ENCODE measurements around the gene NOSTRIN. TPM values are rescaled to one million over a fixed set of nuclear protein-coding genes. Genes with fewer than 3 reads are reported as not detected.

NOSTRIN gene
- total and polyA plus RNA-seq, 2 donors (not counting 3 experiments of a cell fraction or from before 2014, with no cell fraction given), result 0.03 to 0.75 TPM

DNA sequence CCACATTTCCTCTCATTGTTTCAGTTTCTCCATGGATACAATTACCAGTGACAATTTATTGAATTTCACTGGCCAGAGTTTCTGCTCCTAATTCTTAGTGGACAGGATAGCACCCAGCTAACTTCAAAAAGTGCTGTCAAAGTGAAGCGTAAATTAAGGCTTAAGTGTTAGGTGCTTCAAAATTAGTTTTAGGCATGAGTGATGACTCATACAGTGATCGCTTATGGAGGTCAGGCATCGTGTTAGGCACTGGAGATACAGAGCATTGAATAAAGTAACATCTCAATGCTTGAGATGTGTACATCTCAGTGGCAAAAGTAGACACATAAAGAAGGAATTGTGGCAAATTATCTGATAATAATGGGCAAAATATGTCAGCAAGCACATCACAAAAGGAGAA, 40.8 kb downstream of the NOSTRIN start:
- FAIRE-seq (peak; percentile 38), DNase-seq (ENCODE audit: low read depth, low spot score) (no peak)
- Histone ChIP-seq H3K79me2 (ENCODE audit: control insufficient read depth, insufficient read depth, low read length) (no peaks in the 10 kb centered on the region), H4K20me1 (replicated peaks; ENCODE audit: control insufficient read depth, extremely low read depth, insufficient read depth, low read length) (no peaks in the 10 kb centered on the region), H3K4me3 (replicated peaks in 1 of 3; ENCODE audit: insufficient read depth in 1 of 3, low read depth in 1 of 3, low read length in 3 of 3) (no peak overlapping the region), H2AFZ (ENCODE audit: low read depth, low read length) (no peak overlapping the region), H3K36me3 (ENCODE audit: control insufficient read depth in 2 of 2, extremely low read depth in 1 of 2, insufficient read depth in 2 of 2, low read length in 2 of 2) (no peaks in the 10 kb centered on the region), H3K9me3 (replicated peaks; ENCODE audit: control insufficient read depth, insufficient read depth, low read length) (no peaks in the 10 kb centered on the region), H3K4me1 (ENCODE audit: control insufficient read depth, extremely low read depth, insufficient read depth, low read length) (peaks cover 4% of the 10 kb centered on the region), H3K27ac (ENCODE audit: insufficient read depth, low read depth, low read length) (no peak overlapping the region), H3K27me3 (ENCODE audit: control insufficient read depth in 2 of 2, insufficient read depth in 2 of 2, low read length in 2 of 2) (no peaks in the 10 kb centered on the region), H3K9ac (replicated peaks; ENCODE audit: extremely low read depth, insufficient read depth, low read length) (no peak overlapping the region), H3K4me2 (ENCODE audit: insufficient read depth, low read length) (no peak overlapping the region), H3K9me1 (replicated peaks; ENCODE audit: control insufficient read depth, extremely low read depth, insufficient read depth, low read length) (no peaks in the 10 kb centered on the region)
- intact Hi-C loops (cut with micrococcal nuclease), result no loop called here
- dilution Hi-C loops (cut with MboI; ENCODE audit: extremely low pct_ligation_motif_present, low sequenced_read_pairs), result no loop called here
- ChIA-PET CTCF (no interaction called here), POLR2A (no interaction called here)
- BruUV-seq (replicated peaks), result no TSS peak
- peak; percentile 43 for TF ChIP-seq JUN (IDR thresholded peaks at IDR 0.05; ENCODE audit: borderline replicate concordance, insufficient read depth, insufficient read length, low read depth)
- peak; percentile 27 for TF ChIP-seq FOS (IDR thresholded peaks at IDR 0.05; ENCODE audit: borderline replicate concordance, insufficient read depth, low read length)
- no peak for TF ChIP-seq MYC (IDR thresholded peaks at IDR 0.05; ENCODE audit: low read depth, low read length)

DNA sequence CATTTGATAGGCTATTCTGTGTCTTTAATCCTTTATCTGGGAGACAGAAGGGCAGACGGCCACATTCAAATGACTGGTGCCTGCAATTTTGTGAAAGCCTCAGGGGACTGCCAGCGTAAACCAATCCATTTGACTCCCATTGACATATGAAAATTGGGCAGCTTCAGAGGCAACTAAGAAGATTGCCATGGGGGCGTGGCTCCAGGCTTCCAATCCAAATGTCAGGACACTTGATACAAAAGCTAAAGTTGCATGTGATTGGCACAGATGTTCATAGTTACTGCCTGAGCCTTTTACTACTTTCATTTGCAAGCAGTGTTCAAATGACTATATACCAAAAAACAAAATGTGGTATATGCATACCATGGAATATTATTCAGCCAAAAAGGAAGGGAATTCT, 45.8 kb downstream of the NOSTRIN start:
- no peaks in the 10 kb centered on the region for H3K9me3 ChIP-seq (replicated peaks; ENCODE audit: control insufficient read depth, insufficient read depth, low read length)
- no peaks in the 10 kb centered on the region for H4K20me1 ChIP-seq (replicated peaks; ENCODE audit: control insufficient read depth, extremely low read depth, insufficient read depth, low read length)
- intact Hi-C loops (cut with micrococcal nuclease), result no loop called here
- DNase-seq (ENCODE audit: low read depth, low spot score) (no peak), FAIRE-seq (no peak)
- dilution Hi-C loops (cut with MboI; ENCODE audit: extremely low pct_ligation_motif_present, low sequenced_read_pairs), result no loop called here
- no TSS peak for BruUV-seq (replicated peaks)
- H3K4me3 ChIP-seq (replicated peaks in 1 of 3; ENCODE audit: insufficient read depth in 1 of 3, low read depth in 1 of 3, low read length in 3 of 3), result no peak overlapping the region
- no peaks in the 10 kb centered on the region for H3K9me1 ChIP-seq (replicated peaks; ENCODE audit: control insufficient read depth, extremely low read depth, insufficient read depth, low read length)
- no peak overlapping the region for H3K4me2 ChIP-seq (ENCODE audit: insufficient read depth, low read length)
- no peak overlapping the region for H2AFZ ChIP-seq (ENCODE audit: low read depth, low read length)
- H3K9ac ChIP-seq (replicated peaks; ENCODE audit: extremely low read depth, insufficient read depth, low read length), result no peak overlapping the region
- no peaks in the 10 kb centered on the region for H3K79me2 ChIP-seq (ENCODE audit: control insufficient read depth, insufficient read depth, low read length)
- TF ChIP-seq, protein P1, sequence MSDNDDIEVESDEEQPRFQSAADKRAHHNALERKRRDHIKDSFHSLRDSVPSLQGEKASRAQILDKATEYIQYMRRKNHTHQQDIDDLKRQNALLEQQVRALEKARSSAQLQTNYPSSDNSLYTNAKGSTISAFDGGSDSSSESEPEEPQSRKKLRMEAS (IDR thresholded peaks at IDR 0.05; ENCODE audit: insufficient read depth, insufficient read length), result no peak
- TF ChIP-seq POLR2AphosphoS5 (IDR thresholded peaks at IDR 0.05; ENCODE audit: insufficient read depth, low read depth, low read length) (no peak), EZH2 (IDR thresholded peaks at IDR 0.05; ENCODE audit: borderline replicate concordance, low read depth, low read length, severe bottlenecking) (no peak), FOS (IDR thresholded peaks at IDR 0.05; ENCODE audit: borderline replicate concordance, insufficient read depth, low read length) (no peak), POLR2A (IDR thresholded peaks at IDR 0.05; ENCODE audit: low read depth, low read length) (no peak), GATA2 (IDR thresholded peaks at IDR 0.05; ENCODE audit: insufficient read depth, insufficient read length, low read depth, low read length) (no peak), MYC (IDR thresholded peaks at IDR 0.05; ENCODE audit: low read depth, low read length) (no peak), JUN (IDR thresholded peaks at IDR 0.05; ENCODE audit: borderline replicate concordance, insufficient read depth, insufficient read length, low read depth) (no peak)
- TF ChIP-seq, protein P2, sequence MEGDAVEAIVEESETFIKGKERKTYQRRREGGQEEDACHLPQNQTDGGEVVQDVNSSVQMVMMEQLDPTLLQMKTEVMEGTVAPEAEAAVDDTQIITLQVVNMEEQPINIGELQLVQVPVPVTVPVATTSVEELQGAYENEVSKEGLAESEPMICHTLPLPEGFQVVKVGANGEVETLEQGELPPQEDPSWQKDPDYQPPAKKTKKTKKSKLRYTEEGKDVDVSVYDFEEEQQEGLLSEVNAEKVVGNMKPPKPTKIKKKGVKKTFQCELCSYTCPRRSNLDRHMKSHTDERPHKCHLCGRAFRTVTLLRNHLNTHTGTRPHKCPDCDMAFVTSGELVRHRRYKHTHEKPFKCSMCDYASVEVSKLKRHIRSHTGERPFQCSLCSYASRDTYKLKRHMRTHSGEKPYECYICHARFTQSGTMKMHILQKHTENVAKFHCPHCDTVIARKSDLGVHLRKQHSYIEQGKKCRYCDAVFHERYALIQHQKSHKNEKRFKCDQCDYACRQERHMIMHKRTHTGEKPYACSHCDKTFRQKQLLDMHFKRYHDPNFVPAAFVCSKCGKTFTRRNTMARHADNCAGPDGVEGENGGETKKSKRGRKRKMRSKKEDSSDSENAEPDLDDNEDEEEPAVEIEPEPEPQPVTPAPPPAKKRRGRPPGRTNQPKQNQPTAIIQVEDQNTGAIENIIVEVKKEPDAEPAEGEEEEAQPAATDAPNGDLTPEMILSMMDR (IDR thresholded peaks at IDR 0.05; ENCODE audit: extremely low read depth in 1 of 2, insufficient read depth in 1 of 2, low read depth in 1 of 2, low read length in 2 of 2), result no peak
- H3K36me3 ChIP-seq (ENCODE audit: control insufficient read depth in 2 of 2, extremely low read depth in 1 of 2, insufficient read depth in 2 of 2, low read length in 2 of 2), result no peaks in the 10 kb centered on the region
- ChIA-PET CTCF (no interaction called here), POLR2A (no interaction called here)
- no peak overlapping the region for H3K27ac ChIP-seq (ENCODE audit: insufficient read depth, low read depth, low read length)
- no peaks in the 10 kb centered on the region for H3K27me3 ChIP-seq (ENCODE audit: control insufficient read depth in 2 of 2, insufficient read depth in 2 of 2, low read length in 2 of 2)
- peaks cover 5% of the 10 kb centered on the region for H3K4me1 ChIP-seq (ENCODE audit: control insufficient read depth, extremely low read depth, insufficient read depth, low read length)
